ENCODE measurements around the gene PLA2G4B. TPM values are rescaled to one million over a fixed set of nuclear protein-coding genes. Genes with fewer than 3 reads are reported as not detected.

The PLA2G4B gene
- total RNA-seq, 4 donors from 2014 or later: 6.2 to 13.0 (median 8.6) TPM

DNA sequence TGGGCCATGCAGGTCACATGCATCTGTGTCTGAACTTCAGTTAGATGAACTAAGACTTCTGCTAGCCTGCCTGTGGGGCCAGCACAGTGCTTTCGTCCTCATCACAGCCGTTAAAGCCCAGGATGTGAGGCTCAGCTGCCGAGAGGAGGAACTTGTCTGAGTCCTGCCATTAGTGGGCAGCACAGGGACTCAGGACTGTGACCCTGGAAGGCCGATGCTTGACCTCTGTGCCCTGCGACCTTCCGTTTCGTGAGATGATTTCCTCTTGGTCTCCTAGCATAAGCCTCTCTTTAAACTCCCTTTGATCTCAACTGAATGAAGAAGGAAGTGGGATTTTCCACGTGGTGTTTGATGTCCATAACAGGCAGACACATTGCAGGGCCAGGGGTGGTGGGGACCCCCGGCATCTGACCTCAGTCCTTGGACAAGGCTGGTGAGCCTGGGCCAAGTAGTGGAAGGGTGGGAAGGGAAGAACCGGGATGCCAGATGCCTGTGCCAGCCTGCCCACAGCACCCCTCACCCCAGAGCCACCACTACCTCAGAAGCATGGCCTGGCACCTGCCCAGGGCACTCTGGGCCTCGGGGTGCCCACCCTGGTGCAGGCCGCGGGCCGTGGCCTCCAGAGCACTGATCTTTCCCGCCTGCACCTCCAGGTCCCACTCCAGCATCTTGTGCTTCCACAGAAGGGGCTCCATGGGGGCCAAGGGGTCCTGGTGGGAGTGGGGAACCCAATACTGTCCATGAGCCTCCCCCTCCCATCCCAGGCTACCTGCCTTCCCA, 21.6 kb downstream of the PLA2G4B start:
- H3K27me3 ChIP-seq: no peaks in the 10 kb centered on the region
- intact Hi-C loops (cut with DNase I): no loop called here
- H3K27ac ChIP-seq: no peak overlapping the region
- no peak for TF ChIP-seq POLR2A (IDR thresholded peaks at IDR 0.05)
- TF ChIP-seq, protein P1, sequence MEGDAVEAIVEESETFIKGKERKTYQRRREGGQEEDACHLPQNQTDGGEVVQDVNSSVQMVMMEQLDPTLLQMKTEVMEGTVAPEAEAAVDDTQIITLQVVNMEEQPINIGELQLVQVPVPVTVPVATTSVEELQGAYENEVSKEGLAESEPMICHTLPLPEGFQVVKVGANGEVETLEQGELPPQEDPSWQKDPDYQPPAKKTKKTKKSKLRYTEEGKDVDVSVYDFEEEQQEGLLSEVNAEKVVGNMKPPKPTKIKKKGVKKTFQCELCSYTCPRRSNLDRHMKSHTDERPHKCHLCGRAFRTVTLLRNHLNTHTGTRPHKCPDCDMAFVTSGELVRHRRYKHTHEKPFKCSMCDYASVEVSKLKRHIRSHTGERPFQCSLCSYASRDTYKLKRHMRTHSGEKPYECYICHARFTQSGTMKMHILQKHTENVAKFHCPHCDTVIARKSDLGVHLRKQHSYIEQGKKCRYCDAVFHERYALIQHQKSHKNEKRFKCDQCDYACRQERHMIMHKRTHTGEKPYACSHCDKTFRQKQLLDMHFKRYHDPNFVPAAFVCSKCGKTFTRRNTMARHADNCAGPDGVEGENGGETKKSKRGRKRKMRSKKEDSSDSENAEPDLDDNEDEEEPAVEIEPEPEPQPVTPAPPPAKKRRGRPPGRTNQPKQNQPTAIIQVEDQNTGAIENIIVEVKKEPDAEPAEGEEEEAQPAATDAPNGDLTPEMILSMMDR (IDR thresholded peaks at IDR 0.05): no peak
- H3K36me3 ChIP-seq: no peaks in the 10 kb centered on the region
- H3K4me1 ChIP-seq: peaks cover 4 to 19% of the 10 kb centered on the region in 2 donors
- WGBS, 2 donors: 76 to 77% methylated on average over 11 of the region's 15 CpGs
- no peaks in the 10 kb centered on the region for H3K9me3 ChIP-seq
- DNase-seq: no peak
- H3K4me3 ChIP-seq (replicated peaks in 1 of 3): no peak overlapping the region

DNA sequence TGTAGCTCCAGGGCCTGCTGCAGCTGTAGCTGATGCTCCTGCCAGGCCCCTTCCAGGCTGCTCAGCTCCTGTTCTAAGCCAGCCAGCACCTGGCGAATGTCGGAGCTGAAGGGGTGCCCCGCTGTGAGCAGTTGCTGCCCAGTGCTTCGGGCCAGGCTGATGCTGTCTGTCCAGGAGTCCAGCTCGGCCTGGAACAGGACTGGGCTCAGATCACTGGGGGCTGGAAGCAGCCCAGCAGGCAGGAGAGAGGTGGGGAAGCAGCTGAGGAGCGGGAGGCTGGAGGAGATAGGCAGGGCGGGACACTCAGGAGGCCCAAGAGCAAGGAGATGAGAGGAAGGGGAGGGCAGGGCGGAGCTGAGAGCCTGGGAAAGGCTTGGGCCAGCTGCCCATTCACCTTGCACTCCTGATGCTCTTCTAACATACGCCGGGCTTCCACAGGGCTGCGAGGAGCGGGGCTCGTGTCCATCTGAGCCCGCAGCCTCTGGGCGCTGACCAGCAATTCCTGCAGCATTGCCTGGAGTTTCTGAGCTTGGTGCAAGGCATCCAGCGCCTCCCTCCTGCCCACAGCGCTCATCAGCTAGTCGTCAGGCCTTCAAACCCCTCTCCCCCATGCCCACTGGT, 23.2 kb downstream of the PLA2G4B start:
- no peak for TF ChIP-seq POLR2A (IDR thresholded peaks at IDR 0.05)
- TF ChIP-seq, protein P1 (IDR thresholded peaks at IDR 0.05): no peak
- intact Hi-C loops (cut with DNase I): no loop called here

DNA sequence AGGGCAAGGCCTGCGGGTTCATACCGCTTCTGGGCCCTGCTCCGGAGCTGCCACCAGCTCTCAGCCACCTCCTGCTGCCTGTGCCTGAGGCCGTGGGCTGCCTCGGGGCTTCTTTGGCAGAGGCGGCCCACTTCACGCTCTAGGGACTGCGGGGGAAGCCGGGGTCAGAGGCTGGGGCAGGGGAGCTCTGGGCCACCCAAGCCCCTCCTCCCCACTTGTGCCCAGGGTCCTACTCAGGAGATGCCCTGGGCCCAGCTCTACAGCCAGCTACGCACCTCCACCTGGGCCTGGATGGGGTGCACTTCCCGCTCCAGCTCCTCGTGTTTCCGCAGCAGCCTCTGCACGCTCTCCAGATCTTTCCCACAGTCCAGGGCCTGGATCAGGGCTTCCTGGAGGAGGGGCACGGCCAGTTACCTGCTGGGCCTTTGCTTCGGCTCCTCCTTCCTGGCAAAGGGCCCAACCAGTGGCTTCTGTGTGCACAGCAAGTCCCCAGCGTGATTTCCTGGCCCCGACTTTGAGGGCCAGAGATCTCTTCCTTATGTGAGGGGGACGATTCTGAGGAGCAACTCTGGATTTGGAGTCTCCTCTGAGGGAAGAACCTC, 24.0 kb downstream of the PLA2G4B start:
- Histone ChIP-seq H3K4me1 (peaks cover 0 to under 1% of the 10 kb centered on the region in 2 donors), H3K4me3 (replicated peaks in 1 of 3) (no peak overlapping the region), H3K27ac (no peak overlapping the region), H3K27me3 (no peaks in the 10 kb centered on the region), H3K36me3 (no peaks in the 10 kb centered on the region), H3K9me3 (no peaks in the 10 kb centered on the region)
- TF ChIP-seq, protein P1 (IDR thresholded peaks at IDR 0.05): no peak
- TF ChIP-seq POLR2A (IDR thresholded peaks at IDR 0.05): no peak
- intact Hi-C loops (cut with DNase I): no loop called here
- no peak for DNase-seq
- WGBS, 2 donors: 77 to 90% methylated on average over 11 to 17 of the region's 19 CpGs

More for the DNA sequence above, 23.2 kb downstream of the PLA2G4B start:
- WGBS, 2 donors: 84% methylated on average over 7 to 15 of the region's 18 CpGs
- Histone ChIP-seq H3K4me1 (peaks cover 0 to 7% of the 10 kb centered on the region in 2 donors), H3K4me3 (replicated peaks in 1 of 3) (no peak overlapping the region), H3K27ac (no peak overlapping the region), H3K9me3 (no peaks in the 10 kb centered on the region), H3K27me3 (no peaks in the 10 kb centered on the region), H3K36me3 (no peaks in the 10 kb centered on the region)
- no peak for DNase-seq

DNA sequence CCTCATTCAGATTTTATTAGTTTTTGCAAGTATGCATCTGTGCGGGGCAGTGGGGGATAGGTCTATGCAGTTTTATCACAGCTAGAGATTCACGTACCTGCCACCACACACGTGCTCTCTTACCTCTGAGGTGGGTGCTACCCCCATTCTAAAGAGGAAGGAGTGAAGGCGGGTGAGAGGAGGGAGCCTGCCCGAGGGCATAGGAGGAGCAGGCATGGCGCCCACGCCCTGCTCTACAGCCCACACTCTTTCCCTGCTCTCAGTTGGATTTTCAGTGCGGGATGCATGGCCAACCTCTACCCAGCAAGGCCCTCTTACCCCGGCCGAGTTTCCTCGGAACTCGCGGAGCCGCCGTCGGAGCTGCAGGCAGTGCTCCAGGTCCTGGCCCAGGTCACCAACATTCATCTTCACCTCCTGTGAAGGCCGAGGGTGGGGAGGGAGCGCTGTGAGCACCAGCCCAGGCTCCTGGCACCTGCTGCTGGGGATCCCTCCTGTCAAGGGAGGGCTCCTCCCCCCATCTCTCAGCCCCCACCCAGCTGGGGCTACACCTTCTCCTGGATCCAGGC, 26.9 kb downstream of the PLA2G4B start:
- DNase-seq: no peak
- intact Hi-C loops (cut with DNase I): no loop called here
- no peaks in the 10 kb centered on the region for H3K27me3 ChIP-seq
- H3K36me3 ChIP-seq: no peaks in the 10 kb centered on the region
- no peaks in the 10 kb centered on the region for H3K9me3 ChIP-seq
- TF ChIP-seq POLR2A (IDR thresholded peaks at IDR 0.05): no peak
- TF ChIP-seq, protein P1 (IDR thresholded peaks at IDR 0.05): no peak
- H3K27ac ChIP-seq: no peak overlapping the region
- no peaks in the 10 kb centered on the region for H3K4me1 ChIP-seq
- WGBS, 2 donors: 86 to 88% methylated on average over 15 to 16 of the region's 18 CpGs
- no peak overlapping the region for H3K4me3 ChIP-seq (replicated peaks in 1 of 3)
